MV-4-11 (cell line): ENCODE measurements around the gene XRCC5.
"Not testable (repeated sequence)": the region's sequence is repeated elsewhere in the genome, so short reads cannot be mapped to it uniquely, and the experiment has no call there.

Experiments
- DNase-seq: peaks from one replicate; lab custom pipeline; 2025; lab: John Stamatoyannopoulos, UW

XRCC5 gene

GRCh38 chr2:216118474-216118873 lies 9.3 kb downstream of the XRCC5 start:
- DNase-seq, result no peak

DNA sequence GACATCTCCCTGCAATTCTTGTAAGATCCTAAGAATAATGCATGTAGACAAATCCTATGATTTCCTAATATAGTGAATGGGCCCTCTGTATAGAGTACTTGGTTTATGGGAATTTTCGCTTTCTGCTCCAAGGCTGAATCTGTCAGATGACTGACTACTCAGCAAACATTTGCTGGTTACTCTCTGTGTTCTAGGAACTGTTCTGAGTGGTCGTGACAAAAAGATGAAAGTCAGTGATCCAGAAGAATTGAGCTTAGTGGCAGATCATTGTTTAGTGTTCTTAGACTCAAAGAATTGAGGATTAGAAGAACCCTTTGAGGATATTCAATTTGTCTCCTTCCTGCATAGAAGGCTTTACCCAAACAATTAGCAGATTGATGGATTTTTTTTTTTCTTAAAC lies 10.0 kb downstream of the XRCC5 start:
- DNase-seq, result no peak

GRCh38 chr2:216119986-216120385 lies 10.8 kb downstream of the XRCC5 start:
- no peak for DNase-seq

DNA sequence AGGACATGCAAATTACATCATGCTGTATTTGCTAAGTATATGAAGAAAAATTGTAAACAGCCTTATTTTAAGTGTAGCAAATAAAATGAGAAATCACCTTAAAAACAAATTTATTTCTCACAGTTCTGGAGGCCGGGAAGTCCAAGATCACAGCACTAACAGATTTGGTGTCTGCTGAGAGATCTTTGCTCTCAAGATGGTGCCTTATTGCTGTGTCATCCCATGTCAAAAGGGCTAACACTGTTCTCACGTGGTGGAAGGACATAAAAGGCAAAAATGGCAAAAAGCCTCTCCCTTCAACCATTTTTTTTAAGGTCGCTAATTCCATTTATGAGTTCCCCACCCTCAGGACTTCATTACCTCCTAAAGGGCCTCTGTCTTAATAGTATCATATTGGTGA lies 12.1 kb downstream of the XRCC5 start:
- no peak for DNase-seq

DNA sequence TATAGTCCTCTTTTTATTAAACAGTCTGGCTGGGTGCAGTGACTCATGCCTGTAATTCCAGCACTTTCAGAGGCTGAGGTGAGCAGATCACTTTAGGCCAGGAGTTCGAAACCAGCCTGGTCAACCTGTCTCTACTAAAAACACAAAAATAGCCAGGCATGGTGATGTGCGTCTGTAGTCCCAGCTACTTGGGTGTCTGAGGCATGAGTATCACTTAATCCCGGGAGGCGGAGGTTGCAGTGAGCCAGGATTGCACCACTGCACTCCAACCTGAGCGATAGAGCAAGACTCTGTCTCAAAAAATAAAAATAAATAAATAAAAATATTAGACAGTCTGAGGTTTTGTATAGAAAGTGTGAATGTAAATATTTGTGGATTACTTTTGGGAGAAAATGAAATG lies 17.8 kb downstream of the XRCC5 start:
- no peak for DNase-seq

- no peak for DNase-seq
These were observed 21.3 kb downstream of the XRCC5 start for GRCh38 chr2:216130346-216130971.

DNA sequence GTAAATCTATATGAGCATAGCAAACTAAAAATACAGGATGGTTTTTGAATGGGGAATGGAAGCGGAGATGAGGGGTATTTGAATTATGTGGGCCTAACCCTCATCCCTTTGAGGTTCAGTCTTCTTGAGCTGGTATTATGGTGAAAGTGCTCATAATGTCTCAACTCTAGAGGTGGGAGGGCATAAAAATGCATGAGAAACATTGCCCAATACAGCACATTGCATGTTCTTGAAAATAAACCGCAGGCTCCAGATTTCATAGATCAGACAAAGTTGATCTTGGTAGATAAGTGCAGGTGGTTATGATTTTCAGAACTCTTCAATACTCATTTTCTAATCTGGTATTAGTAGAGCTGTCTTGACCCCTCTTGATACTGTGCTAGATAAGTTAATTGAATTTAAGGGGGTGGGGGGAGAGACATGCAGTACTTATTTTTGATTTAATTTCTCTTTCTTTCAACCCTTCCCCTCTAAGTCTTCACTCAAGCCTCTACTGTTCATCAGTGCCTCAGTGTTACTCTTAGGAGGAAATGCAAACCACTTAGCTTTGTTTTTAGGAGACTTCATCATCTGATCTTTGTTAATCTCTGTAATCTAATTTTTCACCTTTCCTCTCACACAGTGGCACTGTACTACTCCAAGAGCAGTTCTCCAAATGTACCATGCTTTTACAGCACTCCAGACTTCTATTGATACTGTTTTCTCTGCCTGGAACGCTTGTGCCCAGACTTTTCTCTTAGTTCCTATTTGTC lies 22.2 kb downstream of the XRCC5 start:
- DNase-seq, result no peak

- DNase-seq, result no peak
These were observed 23.4 kb downstream of the XRCC5 start for GRCh38 chr2:216132585-216132984.

DNA sequence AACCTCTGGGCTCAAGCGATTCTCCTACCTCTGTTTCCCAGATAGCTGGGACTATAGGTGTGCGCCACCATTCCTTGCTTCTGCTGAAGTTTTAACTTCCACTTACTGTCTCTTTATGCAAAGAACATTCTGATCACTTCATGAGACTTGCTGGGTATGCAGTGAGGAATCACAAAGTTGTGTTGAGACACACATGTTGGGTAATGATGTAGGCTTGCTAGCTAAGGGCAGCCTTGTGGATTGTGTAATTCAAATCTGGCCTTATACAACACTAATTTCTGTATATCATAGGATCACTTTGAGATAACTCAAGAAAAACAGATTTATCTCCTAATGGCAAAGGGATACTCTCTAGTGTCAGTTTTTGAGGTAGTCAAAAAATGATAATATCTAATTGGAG lies 24.2 kb downstream of the XRCC5 start:
- DNase-seq, result no peak

GRCh38 chr2:216134958-216135541 lies 25.9 kb downstream of the XRCC5 start:
- DNase-seq, result no peak

GRCh38 chr2:216139884-216140283 lies 30.7 kb downstream of the XRCC5 start:
- no peak for DNase-seq

GRCh38 chr2:216141516-216141915 lies 32.4 kb downstream of the XRCC5 start:
- not testable (repeated sequence) for DNase-seq

DNA sequence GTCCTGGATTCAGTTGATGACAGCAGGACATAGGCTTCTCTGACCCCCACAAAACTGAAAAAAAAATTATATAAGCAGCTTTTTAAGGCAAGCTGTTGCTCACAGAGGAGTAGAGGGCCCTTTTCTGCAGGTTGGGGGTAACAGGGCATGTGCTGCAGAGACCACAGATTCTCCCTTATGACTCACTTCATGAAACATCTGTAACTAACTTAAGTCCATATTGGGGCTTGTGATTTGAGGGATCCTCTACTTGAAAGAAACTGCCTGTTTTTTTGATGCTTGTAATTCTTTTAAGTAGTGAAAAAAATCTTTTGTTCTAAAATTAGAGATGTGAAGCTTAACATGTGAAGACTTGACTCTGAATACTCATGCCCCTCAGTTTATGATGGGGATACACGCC lies 33.4 kb downstream of the XRCC5 start:
- DNase-seq, result peak; percentile 25

- no peak for DNase-seq
These were observed 35.2 kb downstream of the XRCC5 start for GRCh38 chr2:216144372-216144771.

DNA sequence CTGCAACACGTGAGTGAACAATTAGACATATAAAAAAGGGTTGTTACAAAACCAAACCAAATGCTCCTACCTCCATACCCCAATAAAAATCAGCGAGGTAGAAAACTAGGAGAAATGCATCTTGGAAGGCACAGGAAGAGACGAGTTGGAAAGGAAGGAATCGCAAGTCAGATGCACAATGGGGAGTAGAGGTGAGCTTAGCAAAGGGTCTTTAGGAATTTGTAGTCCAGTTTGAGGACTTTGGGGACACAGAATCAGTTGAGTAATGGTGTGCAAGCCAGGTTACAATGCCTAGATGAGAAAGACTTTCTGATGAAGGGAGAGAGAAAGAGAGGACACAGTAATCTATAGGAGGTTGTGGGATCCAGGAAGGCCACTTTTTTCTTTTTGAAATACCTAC lies 35.7 kb downstream of the XRCC5 start:
- DNase-seq, result no peak

- no peak for DNase-seq
These were observed 37.4 kb downstream of the XRCC5 start for GRCh38 chr2:216146573-216146972.

DNA sequence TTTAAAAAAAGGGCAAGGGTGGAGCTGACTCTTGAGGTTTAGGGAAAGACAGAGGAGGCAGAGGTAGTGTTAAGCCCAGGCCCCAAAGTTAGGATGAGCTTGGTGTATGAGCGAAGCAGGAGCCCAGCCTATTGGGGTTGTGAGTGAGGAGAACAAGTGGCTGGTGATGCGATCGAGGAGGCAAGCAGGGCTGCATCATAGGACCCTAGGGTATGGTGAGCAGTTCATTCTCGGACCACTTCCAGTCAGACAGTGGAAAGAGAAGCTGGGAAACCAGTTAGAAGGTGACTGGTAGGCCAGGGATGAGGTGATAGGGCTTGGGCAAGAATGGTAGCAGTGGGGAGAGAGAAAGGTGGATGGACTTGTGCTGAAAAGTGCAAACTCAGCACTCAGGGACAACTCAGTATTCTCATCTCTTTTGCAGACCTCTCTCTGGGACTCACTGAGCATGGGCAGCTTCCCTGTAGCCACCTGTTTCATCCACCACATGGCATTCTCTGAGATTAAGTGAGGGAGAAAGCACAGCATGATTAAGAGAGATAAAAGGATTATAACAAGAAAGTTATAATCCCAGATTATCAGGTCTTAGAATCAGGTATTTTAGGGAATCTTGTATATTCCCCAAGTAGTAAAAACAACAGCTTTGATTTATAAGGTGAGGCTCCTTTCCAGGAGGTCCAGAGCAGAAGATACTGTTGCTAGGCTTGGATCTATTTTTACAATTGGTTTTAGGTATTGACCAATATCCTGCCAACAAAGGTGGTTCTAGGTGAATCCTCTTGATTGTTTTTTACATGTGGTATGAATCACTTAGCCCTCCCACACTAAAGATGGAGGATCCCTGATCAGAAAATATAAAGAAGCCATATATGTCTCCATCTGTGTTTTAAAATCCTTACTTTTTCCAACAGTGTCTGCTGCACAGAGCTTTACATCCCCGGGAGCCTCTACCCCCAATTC lies 38.3 kb downstream of the XRCC5 start:
- no peak for DNase-seq

DNA sequence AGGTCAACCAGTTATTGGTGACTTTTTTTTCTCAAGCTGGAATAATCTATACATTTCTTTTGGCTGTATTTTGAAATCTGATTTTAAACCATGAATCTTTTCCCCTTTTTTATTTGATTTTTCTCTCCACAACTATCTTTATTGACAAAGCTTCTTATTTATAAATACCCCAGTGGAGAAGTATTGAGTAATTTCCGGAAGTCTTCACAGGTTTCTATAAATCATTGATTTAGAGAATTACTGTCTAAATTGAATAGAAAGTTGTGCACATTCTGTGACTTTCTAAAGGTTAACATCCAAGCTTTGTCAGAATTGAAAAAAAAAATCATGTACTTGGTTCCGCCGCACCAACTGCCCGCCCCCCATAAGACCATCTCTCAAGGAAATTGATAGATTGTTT lies 39.8 kb downstream of the XRCC5 start:
- DNase-seq, result no peak

DNA sequence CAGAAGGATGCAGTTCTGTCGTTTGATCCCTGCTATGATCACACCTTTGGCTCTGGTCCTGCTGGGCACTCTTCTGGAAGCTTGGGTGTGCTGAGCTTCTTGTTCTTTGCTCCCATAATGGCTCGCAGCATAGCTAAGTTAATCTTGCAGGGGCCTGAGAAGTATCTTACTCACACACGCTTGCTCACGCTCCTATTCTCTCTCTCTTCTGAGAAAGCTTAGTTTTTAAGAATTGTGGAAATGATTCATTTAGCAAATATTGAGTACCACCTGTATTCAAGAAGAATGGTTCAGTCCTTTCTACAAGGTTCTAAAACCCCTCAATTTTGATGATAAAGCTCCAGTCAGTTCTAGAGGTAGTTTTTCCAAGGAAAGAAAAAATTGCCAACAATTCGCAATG lies 40.6 kb downstream of the XRCC5 start:
- DNase-seq, result no peak

DNA sequence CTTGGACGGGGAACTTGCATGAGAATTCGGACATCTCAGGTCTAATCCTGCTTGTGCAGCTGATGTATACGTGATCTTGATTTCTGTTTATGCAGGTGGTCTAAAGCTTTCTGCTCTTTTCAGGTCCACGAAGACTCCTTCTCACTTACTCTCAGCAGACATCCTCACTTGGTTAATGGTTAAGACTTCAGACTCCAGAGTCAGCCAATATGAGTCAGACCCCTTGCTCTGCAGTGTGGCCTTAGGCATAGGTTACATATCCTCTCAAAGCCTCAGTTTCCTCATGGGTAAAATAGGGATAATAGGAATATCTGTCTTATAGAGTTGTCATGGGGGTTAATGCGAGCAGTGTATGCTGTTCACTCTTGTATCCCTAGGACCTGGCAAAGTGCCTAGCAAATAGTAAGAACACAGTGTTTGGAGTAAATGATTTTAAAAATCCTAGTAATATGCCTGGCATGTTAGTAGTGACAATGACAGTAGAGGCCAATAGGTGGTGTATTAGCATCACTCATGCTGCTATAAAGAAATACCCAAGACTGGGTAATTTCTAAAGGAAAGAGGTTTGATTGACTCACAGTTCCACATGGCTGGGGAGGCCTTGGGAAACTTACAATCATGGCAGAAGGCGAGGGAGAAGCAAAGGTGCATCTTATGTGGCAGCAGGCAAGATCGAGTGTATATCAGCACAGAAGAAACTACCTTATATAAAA lies 42.3 kb downstream of the XRCC5 start:
- no peak for DNase-seq

DNA sequence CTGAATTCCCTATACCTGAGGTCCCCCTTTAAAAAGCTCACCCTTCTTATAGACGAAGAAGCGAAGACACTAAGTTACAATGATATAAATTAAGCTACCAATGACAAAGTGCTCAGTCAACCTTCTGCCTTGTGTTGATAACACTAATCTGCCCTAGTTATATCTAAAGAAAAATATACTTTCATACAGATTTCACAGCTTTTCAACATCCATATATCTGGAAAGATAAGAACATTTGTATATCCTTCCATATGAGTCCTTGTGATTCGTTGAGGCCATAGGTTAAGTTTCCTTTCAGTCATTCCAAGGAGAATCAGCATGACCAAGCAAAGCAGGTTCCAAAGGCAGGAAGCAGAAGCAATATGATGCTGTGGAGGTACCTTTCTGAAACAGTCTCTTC lies 46.8 kb downstream of the XRCC5 start:
- DNase-seq, result no peak

GRCh38 chr2:216156822-216157221 lies 47.7 kb downstream of the XRCC5 start:
- DNase-seq, result no peak
